Fibroblast of lung (primary cell): ENCODE data around the gene PDS5B.

Experiments
- EZH2 ChIP-seq: IDR thresholded peaks from 2 replicates; pipeline ENCODE4 v1.5.1; 2012; ENCODE audit warnings: low read length, control low read depth, mild to moderate bottlenecking; ENCODE audit errors: missing control alignments
- TF ChIP-seq, protein P1 (sequence below), 2 donors: IDR thresholded peaks in 1 of 2; conservative IDR thresholded peaks in 1 of 2; 1 replicate in 1 of 2; 2 replicates in 1 of 2; pipeline ENCODE4 v1.5.1; 2011 to 2012; ENCODE audit warnings: low read length in 2 of 2, control low read depth in 1 of 2, inconsistent platforms in 1 of 2, low read depth in 1 of 2, mild to moderate bottlenecking in 1 of 2

DNA sequence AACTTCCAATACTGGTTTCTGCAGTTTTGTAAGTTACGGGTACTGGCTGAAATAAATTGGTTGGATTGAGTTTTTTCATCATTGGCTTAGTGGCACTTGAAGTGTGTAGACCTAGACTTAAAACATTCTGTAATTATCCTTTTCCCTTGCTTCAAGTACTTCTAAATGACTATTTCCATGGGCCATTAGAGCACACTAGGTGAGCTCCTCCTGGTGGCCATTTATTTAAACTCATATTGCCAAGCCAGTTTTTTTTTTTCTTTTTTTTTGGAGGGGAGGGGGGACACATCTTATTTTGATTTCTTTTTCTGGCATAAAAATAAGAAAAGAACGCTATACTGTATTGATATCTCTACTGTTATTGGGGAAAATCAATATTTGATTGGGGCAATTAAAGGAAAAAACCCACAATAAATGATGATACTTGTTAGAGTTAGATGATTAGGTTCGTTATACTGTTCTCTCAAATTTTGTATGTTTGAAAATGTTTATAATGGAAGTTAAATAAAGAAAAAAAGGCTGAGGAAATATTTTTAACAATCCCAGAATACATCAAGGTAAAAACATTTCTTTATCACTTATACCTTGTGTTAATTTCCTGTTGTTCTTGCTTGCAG is 82.9 kb downstream of the PDS5B start:
- TF ChIP-seq, protein P1, sequence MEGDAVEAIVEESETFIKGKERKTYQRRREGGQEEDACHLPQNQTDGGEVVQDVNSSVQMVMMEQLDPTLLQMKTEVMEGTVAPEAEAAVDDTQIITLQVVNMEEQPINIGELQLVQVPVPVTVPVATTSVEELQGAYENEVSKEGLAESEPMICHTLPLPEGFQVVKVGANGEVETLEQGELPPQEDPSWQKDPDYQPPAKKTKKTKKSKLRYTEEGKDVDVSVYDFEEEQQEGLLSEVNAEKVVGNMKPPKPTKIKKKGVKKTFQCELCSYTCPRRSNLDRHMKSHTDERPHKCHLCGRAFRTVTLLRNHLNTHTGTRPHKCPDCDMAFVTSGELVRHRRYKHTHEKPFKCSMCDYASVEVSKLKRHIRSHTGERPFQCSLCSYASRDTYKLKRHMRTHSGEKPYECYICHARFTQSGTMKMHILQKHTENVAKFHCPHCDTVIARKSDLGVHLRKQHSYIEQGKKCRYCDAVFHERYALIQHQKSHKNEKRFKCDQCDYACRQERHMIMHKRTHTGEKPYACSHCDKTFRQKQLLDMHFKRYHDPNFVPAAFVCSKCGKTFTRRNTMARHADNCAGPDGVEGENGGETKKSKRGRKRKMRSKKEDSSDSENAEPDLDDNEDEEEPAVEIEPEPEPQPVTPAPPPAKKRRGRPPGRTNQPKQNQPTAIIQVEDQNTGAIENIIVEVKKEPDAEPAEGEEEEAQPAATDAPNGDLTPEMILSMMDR (conservative IDR thresholded peaks at IDR 0.05 in 1 of 2, IDR thresholded peaks at IDR 0.05 in 1 of 2; ENCODE audit: low read depth in 1 of 2, low read length in 2 of 2) = peak; percentile 65 to 74
- TF ChIP-seq EZH2 = no peak
